CD14-positive monocyte (primary cell): Measurements from ENCODE around the gene MON2. TPM values are rescaled to one million over a fixed set of nuclear protein-coding genes. Genes with fewer than 3 reads are reported as not detected.

Experiments
- DNase-seq, 3 donors: peaks; one replicate each; pipeline ENCODE4 v3.0.0-alpha.2; 2011 to 2022
- H2AFZ ChIP-seq: 2 replicates; pipeline ENCODE4 v1.6.0; 2012; ENCODE audit warnings: mild to moderate bottlenecking, low read depth, low read length, inconsistent platforms; ENCODE audit not compliant: insufficient read depth, poor library complexity, severe bottlenecking
- H3K27ac ChIP-seq, 2 donors: 1 replicate in 1 of 2; 2 replicates in 1 of 2; pipeline ENCODE4 v1.5.1; 2012 to 2013; ENCODE audit warnings: low read length in 2 of 2, control low read depth in 1 of 2, inconsistent platforms in 1 of 2, low read depth in 1 of 2, mild to moderate bottlenecking in 1 of 2
- H3K27me3 ChIP-seq, 2 donors: one replicate each; pipeline versions ENCODE4 v1.6.0 to v1.6.1; 2011 to 2013; ENCODE audit warnings: low read length in 2 of 2; ENCODE audit not compliant: control insufficient read depth in 2 of 2, insufficient read depth in 2 of 2
- H3K36me3 ChIP-seq, 2 donors: replicated peaks in 1 of 2; 1 replicate in 1 of 2; 2 replicates in 1 of 2; pipeline versions ENCODE4 v1.5.1 to v1.6.1; 2012 to 2013; ENCODE audit warnings: low read length in 2 of 2, control low read depth in 1 of 2, inconsistent platforms in 1 of 2, mild to moderate bottlenecking in 1 of 2; ENCODE audit not compliant: insufficient read depth in 2 of 2, control insufficient read depth in 1 of 2
- H3K4me1 ChIP-seq, 2 donors: 1 replicate in 1 of 2; 2 replicates in 1 of 2; pipeline versions ENCODE4 v1.5.1 to v1.6.1; 2012 to 2013; ENCODE audit warnings: low read length in 2 of 2, control low read depth in 1 of 2, inconsistent platforms in 1 of 2, mild to moderate bottlenecking in 1 of 2, moderate library complexity in 1 of 2; ENCODE audit not compliant: insufficient read depth in 2 of 2, control insufficient read depth in 1 of 2
- H3K4me2 ChIP-seq: replicated peaks from 2 replicates; pipeline ENCODE3; 2012; ENCODE audit warnings: low read length, moderate library complexity, mild to moderate bottlenecking; ENCODE audit not compliant: poor library complexity, severe bottlenecking; ENCODE audit errors: extremely low read depth
- H3K4me3 ChIP-seq, 3 experiments: fragments of 200-600 bp in 1 of 3; sonication (generic) in 1 of 3; replicated peaks in 1 of 3; 1 replicate in 2 of 3; 2 replicates in 1 of 3; pipeline ENCODE4 v1.5.1; 2011 to 2013; ENCODE audit warnings: low read length in 3 of 3, mild to moderate bottlenecking in 3 of 3, control low read depth in 2 of 3, low read depth in 2 of 3, inconsistent platforms in 1 of 3, moderate library complexity in 1 of 3
- H3K79me2 ChIP-seq: 2 replicates; pipeline ENCODE4 v1.6.0; 2012; ENCODE audit warnings: mild to moderate bottlenecking, control low read depth, inconsistent platforms, low read length, moderate library complexity; ENCODE audit not compliant: insufficient read depth
- H3K9ac ChIP-seq: 2 replicates; pipeline ENCODE4 v1.6.0; 2017; ENCODE audit warnings: low read length, mild to moderate bottlenecking; ENCODE audit not compliant: insufficient read depth, poor library complexity, severe bottlenecking
- H3K9me3 ChIP-seq, 2 donors: replicated peaks in 1 of 2; 1 replicate in 1 of 2; 2 replicates in 1 of 2; pipeline versions ENCODE4 v1.5.1 to v1.6.1; 2012 to 2013; ENCODE audit warnings: low read length in 2 of 2, control low read depth in 1 of 2; ENCODE audit not compliant: control insufficient read depth in 1 of 2, insufficient read depth in 1 of 2
- H4K20me1 ChIP-seq: 2 replicates; pipeline ENCODE4 v1.6.0; 2012; ENCODE audit warnings: mild to moderate bottlenecking, low read length, control low read depth, moderate library complexity; ENCODE audit not compliant: insufficient read depth
- H3K27ac Mint-ChIP-seq, 7 donors: one replicate each; pipeline ENCODE4 v1.8.0; 2020; ENCODE audit warnings: mild to moderate bottlenecking in 7 of 7, mixed read lengths in 7 of 7, moderate library complexity in 6 of 7, inconsistent platforms in 2 of 7
- H3K27me3 Mint-ChIP-seq, 3 donors: one replicate each; pipeline ENCODE4 v1.8.0; 2021 to 2022; ENCODE audit warnings: low read depth in 3 of 3, mild to moderate bottlenecking in 3 of 3, mixed read lengths in 3 of 3, moderate library complexity in 3 of 3, inconsistent platforms in 1 of 3
- H3K36me3 Mint-ChIP-seq, 2 donors: one replicate each; pipeline ENCODE4 v1.8.0; 2020; ENCODE audit warnings: mixed read lengths in 2 of 2, inconsistent platforms in 1 of 2, mild to moderate bottlenecking in 1 of 2
- H3K4me1 Mint-ChIP-seq: one replicate; pipeline ENCODE4 v1.8.0; 2020; ENCODE audit warnings: mild to moderate bottlenecking, mixed read lengths
- H3K4me3 Mint-ChIP-seq, 2 donors: one replicate each; pipeline ENCODE4 v1.8.0; 2020; ENCODE audit warnings: mild to moderate bottlenecking in 2 of 2, mixed read lengths in 2 of 2, moderate library complexity in 1 of 2
- H3K9me3 Mint-ChIP-seq, 7 donors: one replicate each; pipeline ENCODE4 v1.8.0; 2020 to 2022; ENCODE audit warnings: mixed read lengths in 7 of 7, mild to moderate bottlenecking in 6 of 7, moderate library complexity in 6 of 7, inconsistent platforms in 2 of 7
- CTCF ChIP-seq: fragments of 200-600 bp; IDR thresholded peaks from one replicate; pipeline ENCODE4 v1.8.0; 2022; ENCODE audit warnings: antibody characterized with exemption, mild to moderate bottlenecking
- WGBS: methylation state at CpG from one replicate; pipeline ENCODE4 v1.1.5; 2013; ENCODE audit warnings: missing lambda C conversion rate; ENCODE audit not compliant: insufficient coverage; 5-methylcytosine and 5-hydroxymethylcytosine counted together
- intact Hi-C, 2 donors: fragments of 100-400 bp; cut with micrococcal nuclease; formaldehyde crosslinking; loops; one replicate each; pipeline versions ENCODE4 v1.15.0 to v1.15.1; 2023
- polyA plus RNA-seq, 3 donors: library from polyadenylated mRNA; depleted of rRNA in 1 of 3; unstranded in 2 of 3; stranded (reverse) in 1 of 3; fragments of 300-500 nt in 2 of 3; fragments of >200 nt in 1 of 3; fragmentation: Illumina TruSeq in 2 of 3; gene quantifications; 1 replicate in 2 of 3; 2 replicates in 1 of 3; pipeline ENCODE4 v1.2.3, GENCODE V29; 2012 to 2021

Gene MON2
- polyA plus RNA-seq, 3 donors, result 6.8 to 17.0 (median 9.6) TPM

GRCh38 chr12:62435303-62436163, 31.1 kb upstream of the MON2 start:
- no peaks in the 10 kb centered on the region for H3K27me3 ChIP-seq
- WGBS, result 4% methylated on average over 19 of the region's 29 CpGs
- Mint-ChIP-seq H3K27me3 (peaks cover 8 to 23% (median 13%) of the 10 kb centered on the region in 3 donors), H3K36me3 (no peaks in the 10 kb centered on the region), H3K4me1 (peaks cover 18% of the 10 kb centered on the region), H3K4me3 (peak overlapping the region; percentile 87 to 95), H3K9me3 (peaks cover 0 to 4% (median 0%) of the 10 kb centered on the region in 7 donors), H3K27ac (peak overlapping the region in 2 of 7 donors; percentile 5 to 33)
- H3K4me3 ChIP-seq, result peak overlapping the region; percentile 40 to 72 (median 46)
- peak; percentile 28 to 41 (median 41) for DNase-seq
- peak overlapping the region; percentile 58 for H3K9ac ChIP-seq
- TF ChIP-seq CTCF, result peak; percentile 56
- peak overlapping the region; percentile 79 for H2AFZ ChIP-seq
- H3K27ac ChIP-seq, result no peak overlapping the region
- no peaks in the 10 kb centered on the region for H3K9me3 ChIP-seq
- peaks cover 17% of the 10 kb centered on the region in 2 donors for H3K4me1 ChIP-seq
- H3K36me3 ChIP-seq, result no peaks in the 10 kb centered on the region
- peak overlapping the region; percentile 92 for H3K4me2 ChIP-seq
- intact Hi-C loops, result loop anchor here in 1 of 2 donors (10.0 kb wide), 1 partner anchor 369 kb away; no protein-coding TSS in a partner anchor
- H4K20me1 ChIP-seq, result no peaks in the 10 kb centered on the region
- no peaks in the 10 kb centered on the region for H3K79me2 ChIP-seq

GRCh38 chr12:62436164-62436503, 30.5 kb upstream of the MON2 start:
- no peak overlapping the region for H3K4me3 Mint-ChIP-seq
- H3K27ac Mint-ChIP-seq, result no peak overlapping the region

More at GRCh38 chr12:62436164-62436503, 30.5 kb upstream of the MON2 start:
- H2AFZ ChIP-seq, result peak overlapping the region; percentile 79
- TF ChIP-seq CTCF, result no peak
- H3K4me3 ChIP-seq, result peak overlapping the region in 1 of 3 experiments; percentile 72
- intact Hi-C loops, result loop anchor here in 1 of 2 donors (10.0 kb wide), 1 partner anchor 369 kb away; no protein-coding TSS in a partner anchor
- no peak overlapping the region for H3K27ac ChIP-seq
- H3K9ac ChIP-seq, result peak overlapping the region; percentile 58
- H3K4me2 ChIP-seq, result peak overlapping the region; percentile 92
- DNase-seq, result peak in 1 of 3 donors; percentile 3
- no peaks in the 10 kb centered on the region for H3K9me3 ChIP-seq
- WGBS, result 94% methylated on average over 12 of the region's 12 CpGs
- Mint-ChIP-seq H3K36me3 (no peaks in the 10 kb centered on the region), H3K4me1 (peaks cover 18% of the 10 kb centered on the region), H3K27me3 (peaks cover 8 to 23% (median 13%) of the 10 kb centered on the region in 3 donors), H3K9me3 (peaks cover 2 to 8% (median 5%) of the 10 kb centered on the region in 7 donors)
- H3K4me1 ChIP-seq, result peaks cover 17% of the 10 kb centered on the region in 2 donors
- no peaks in the 10 kb centered on the region for H3K79me2 ChIP-seq
- H3K36me3 ChIP-seq, result no peaks in the 10 kb centered on the region
- H3K27me3 ChIP-seq, result no peaks in the 10 kb centered on the region
- no peaks in the 10 kb centered on the region for H4K20me1 ChIP-seq
